GM18907 (cell line): Measurements from ENCODE around the gene TLR9.
A peak's percentile ranks its signal among the peaks of the same experiment; 100 is the strongest.

Experiments used
- ATAC-seq: cut with Tn5 transposase; IDR thresholded peaks from one replicate; pipeline ENCODE4 v1.9.1; 2021; ENCODE audit warnings: mild to moderate bottlenecking, moderate library complexity; ENCODE audit not compliant: unreplicated experiment

TLR9 gene

GRCh38 chr3:52218026-52218425, 7.4 kb downstream of the TLR9 start:
- ATAC-seq: no peak

GRCh38 chr3:52217409-52217805, 8.0 kb downstream of the TLR9 start:
- no peak for ATAC-seq

DNA sequence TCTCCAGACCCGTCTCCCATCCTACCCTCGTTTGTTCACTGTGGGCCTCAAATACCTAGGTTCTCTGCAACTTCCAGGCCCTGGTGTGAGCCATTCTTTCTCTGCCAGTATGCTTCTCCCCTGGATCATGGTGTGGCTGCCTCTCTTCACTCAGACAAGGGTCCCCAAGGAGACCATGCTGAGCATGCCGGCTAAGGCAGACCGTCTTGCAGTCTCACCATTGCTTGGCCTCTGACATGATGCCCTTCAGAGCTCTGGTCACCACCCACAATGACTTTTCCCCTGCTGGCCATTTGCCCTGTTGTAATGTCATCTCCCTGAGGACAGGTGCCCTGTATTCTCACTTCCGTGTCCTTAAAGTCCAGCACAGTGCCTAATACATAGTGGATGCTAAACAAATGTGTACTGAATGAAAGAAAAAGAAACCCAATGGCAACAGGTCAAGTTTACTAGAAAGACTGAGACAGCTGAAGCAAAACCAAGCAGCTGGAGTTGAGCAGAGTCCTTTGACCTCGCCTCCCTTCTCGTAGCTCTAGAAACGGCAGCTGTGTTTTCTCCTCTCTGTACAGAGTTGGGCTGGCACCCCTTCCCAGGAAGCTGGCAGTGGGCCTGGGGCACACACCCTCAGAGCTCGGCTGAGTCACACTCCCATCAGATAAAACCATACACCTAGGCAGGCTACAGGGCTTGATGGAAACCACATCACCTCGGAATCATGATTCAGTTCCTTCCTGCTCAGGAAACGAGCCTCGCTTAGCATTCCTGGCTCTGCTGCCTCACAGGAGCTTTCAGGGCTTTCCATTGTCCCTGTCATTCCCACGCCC, 8.6 kb downstream of the TLR9 start:
- ATAC-seq: no peak

GRCh38 chr3:52215351-52215750, 10.1 kb downstream of the TLR9 start:
- no peak for ATAC-seq

DNA sequence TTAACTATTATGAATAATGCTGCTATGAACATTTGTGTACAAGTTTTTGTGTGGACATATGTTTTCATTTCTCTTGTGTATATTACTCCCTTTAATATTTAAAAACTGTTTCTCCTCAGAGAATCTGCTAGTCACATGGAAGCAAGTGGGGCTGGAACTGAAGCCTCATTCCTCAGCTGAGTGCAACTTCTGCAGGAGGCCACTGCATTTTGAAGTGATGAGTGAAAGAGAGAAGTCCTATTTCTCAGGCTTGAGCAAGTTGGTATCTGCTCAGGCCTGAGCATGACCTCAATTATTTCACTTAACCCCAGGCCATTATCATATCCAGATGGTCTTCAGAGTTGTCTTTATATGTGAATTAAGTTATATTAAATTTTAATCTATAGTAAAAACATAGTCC, 11.5 kb downstream of the TLR9 start:
- no peak for ATAC-seq

GRCh38 chr3:52213005-52213404, 12.4 kb downstream of the TLR9 start:
- ATAC-seq: no peak

GRCh38 chr3:52211268-52211891, 14.1 kb downstream of the TLR9 start:
- ATAC-seq: no peak

GRCh38 chr3:52210550-52211046, 14.8 kb downstream of the TLR9 start:
- no peak for ATAC-seq

DNA sequence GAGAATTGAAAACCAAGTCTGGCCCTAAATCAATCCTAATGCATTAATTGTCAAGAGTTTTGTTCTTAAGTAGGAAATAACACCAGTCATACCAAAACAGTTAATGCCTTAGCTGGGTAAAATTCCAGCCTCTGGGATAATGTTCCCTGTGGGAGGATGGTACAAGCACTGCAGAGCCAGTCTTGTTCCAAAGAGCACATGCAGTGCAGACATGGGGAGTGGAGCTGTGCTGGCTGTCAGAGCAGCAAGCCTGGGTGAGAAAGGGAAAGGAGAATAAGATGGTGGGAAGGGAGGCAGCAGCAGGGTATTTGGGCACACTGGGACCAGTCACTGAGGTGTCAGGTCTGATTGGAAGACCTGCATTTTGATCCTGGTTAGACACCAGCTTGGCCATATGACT, 15.4 kb downstream of the TLR9 start:
- no peak for ATAC-seq

DNA sequence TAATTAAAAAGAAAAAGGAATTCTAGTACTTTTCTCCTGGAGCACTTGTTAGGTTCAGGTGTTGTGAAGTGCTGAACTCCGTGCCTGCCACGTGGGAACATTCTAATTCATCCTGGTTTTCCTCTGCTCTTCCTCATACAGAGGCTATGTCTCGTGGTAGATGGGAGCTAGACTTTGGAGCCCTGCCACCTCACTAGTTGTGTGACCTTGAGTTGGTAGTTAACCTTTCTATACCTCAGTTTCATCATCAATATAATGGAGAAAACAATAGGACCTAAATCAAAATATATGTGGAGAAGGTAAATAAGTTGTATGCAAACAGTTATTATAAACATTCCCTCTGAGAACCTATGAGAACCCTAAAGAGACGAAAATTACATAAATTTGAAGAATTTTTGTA, 16.9 kb downstream of the TLR9 start:
- ATAC-seq: no peak

DNA sequence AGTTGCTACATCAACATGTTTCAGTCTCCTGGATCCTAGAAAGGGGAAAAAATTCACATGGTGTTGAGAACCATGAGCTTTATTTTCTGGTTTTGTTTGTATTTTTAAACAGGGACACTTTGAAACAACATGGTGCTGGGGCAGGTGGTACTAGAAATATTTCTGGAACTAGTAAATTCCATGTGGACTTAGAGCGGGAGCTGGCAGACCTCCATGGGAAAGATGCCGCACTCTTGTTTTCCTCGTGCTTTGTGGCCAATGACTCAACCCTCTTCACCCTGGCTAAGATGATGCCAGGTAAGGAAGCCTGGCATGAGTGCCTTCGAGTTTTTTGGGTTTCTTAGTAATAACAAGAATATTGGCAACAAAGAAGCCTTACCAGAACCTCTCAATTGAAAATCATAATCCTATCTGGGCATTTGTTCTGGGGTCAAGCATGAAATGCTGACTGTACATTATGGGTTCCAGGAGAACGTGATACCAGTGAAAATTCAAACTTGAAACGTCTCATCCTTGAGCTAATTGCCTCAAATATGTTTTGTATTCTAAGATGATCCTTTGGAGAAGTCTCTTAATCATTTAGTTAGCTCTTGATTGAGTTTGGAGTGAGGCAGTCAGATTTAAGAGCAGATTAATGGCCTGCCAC, 19.6 kb downstream of the TLR9 start:
- no peak for ATAC-seq

DNA sequence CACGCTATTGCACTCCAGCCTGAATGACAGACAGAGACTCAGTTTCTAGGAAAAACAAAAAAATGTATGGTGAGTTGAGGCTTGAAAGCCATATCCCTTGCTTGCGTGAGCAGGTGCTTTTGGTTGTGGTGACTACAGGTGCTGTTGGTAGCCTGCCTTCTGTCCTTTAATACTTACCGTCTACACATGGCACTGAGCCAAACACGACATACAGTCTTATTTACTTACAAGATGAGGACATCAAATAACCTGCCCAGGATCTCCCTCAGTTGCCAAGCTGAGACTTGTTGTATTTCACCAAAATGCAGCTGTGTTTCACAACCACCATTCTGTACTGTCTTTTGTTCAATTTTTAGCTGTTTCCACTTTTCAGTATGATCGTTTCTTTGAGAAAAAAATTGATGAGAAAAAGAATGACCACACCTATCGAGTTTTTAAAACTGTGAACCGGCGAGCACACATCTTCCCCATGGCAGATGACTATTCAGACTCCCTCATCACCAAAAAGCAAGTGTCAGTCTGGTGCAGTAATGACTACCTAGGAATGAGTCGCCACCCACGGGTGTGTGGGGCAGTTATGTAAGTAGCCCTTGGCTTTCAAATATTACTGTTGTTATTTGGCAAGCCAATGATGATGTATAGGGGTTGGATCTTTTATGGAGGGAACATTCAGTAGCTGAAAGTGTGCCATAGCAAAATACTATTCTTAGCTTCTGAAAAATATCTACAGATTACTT, 20.9 kb downstream of the TLR9 start:
- no peak for ATAC-seq

GRCh38 chr3:52203701-52204100, 21.7 kb downstream of the TLR9 start:
- ATAC-seq: no peak

- ATAC-seq: no peak
Measured at GRCh38 chr3:52202384-52203077, 22.9 kb downstream of the TLR9 start.

DNA sequence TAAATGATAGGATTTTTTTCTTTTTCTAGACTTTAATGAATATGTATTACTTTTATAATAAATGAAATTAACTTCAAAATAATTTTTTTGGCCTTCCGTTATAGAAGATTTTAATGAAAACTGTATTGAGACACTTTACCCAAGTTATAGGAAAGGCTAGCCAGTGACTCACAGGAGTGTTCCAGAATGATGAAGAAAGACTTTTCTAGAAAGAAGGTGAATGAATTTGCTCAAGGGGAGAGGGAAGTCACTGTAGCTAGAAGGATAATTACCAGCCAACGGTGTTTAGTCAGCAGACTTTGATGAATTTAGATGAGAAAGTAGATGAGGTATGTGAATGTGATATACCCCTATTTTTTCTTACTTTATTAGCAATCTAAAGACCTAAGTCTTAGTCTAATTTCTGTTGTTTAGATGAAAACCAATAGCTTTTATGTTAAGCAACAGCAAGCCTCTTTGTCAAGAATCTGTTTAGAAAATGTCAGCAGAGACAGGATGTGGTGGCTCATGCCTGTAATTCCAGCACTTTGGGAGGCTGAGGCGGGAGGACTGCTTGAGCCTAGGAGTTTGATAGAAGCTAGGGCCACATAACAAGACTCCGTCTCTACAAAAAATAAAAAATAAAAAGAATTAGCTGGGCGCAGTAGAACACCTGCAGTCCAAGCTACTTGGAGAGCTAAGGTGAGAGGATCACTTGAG, 24.3 kb downstream of the TLR9 start:
- no peak for ATAC-seq

DNA sequence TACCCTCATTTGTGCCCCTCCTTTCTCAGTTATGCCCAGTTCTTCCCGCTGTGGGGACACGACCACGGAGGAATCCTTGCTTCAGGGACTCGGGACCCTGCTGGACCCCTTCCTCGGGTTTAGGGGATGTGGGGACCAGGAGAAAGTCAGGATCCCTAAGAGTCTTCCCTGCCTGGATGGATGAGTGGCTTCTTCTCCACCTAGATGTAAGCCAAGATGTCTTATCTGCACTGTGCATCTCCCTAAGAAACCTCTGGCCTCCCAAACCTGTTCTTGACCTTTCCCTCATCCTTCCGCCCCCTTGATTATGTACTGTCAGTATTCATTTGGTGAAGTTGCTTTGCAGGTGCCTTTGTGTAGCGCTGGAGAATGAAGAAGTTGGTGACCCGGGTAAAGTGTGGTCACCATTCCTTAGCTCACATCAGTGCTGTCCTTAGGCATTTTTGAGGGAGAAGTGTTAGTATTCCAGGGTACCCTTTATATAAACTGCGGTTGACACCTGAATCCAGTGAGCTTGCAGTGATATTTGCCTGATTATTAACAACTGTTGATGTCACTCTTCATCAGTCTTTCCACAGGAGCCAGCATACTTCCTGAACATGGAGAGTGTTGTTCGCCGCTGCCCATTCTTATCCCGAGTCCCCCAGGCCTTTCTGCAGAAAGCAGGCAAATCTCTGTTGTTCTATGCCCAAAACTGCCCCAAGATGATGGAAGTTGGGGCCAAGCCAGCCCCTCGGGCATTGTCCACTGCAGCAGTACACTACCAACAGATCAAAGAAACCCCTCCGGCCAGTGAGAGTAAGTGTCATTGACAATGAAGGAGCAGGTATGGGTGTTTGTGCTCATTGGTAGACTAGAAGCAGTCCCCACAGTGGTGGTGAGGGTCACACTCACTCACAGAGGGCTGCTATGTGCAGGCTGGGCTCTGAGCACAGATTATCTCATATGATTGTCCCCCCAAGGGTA, 26.5 kb downstream of the TLR9 start:
- no peak for ATAC-seq

DNA sequence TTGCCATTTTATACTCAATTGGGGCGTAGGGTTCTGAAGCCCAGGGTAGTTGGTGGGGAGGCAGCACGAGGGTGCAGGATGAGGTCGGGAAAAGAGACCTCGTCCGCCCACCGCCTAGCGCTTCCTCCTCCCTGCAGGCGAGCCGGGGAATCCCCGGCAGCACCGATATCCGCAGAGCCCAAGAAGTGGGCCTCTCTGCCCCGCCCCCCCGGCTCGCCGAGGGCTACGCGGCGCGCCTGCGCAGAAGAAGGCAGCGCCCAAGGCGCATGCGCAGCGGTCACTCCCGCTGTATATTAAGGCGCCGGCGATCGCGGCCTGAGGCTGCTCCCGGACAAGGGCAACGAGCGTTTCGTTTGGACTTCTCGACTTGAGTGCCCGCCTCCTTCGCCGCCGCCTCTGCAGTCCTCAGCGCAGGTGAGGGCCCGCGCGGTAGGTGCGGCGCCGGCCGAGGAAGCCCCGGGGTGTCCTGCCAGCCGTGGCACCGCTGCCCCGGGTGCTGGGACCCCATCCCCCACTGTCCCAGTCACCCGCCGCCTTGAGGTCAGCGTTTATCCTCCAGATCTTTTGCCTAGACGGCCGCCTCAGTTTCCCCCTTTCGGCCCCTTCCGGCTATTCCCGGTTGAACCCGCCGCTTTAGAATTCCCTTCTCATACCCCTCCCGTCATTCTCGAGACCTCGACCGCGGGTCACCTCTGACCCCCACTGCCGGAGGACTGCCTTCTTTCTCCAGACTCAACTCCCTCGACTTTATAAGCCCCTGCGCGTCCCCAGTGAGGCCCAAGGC, 27.4 kb downstream of the TLR9 start, which contains the start of gene ALAS1:
Gene ALAS1 (plus strand): TSS at position 319 of the 784 bp plus-strand sequence. CDS start 1,082 bp downstream, outside the sequence.
- peak; percentile 83 for ATAC-seq

DNA sequence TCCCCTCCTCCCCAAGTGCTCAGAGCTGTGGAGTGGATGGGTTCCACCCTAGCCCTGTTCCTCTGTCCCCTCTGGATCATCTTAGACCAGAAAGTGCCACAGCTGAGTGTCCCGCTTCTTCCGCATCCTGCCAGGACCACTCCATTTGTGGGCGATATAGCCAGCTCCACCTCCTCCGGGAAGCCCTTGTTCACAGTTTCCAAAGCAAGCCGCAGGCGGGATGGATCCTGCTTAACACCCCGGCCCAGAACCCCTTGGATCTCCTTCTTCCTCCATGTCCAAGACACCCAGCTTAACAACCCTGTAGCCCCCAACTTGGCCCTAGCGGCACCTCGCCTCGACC, 28.0 kb downstream of the TLR9 start:
- no peak for ATAC-seq
